Ovary (tissue), 3 donors: ENCODE results near the gene ID3.

Experiments used
- CTCF ChIP-seq, 3 donors: fragments of 450-650 bp in 2 of 3; fragments of 200-600 bp in 1 of 3; IDR thresholded peaks; one replicate each; pipeline versions ENCODE4 v1.5.1 to v1.8.0; 2016 to 2022; ENCODE audit warnings: antibody characterized with exemption in 3 of 3, mild to moderate bottlenecking in 1 of 3
- EP300 ChIP-seq: sonication (generic); formaldehyde crosslinking; IDR thresholded peaks from one replicate; pipeline ENCODE4 v1.6.1; 2017; ENCODE audit warnings: antibody characterized with exemption
- POLR2A ChIP-seq: fragments of 450-650 bp; IDR thresholded peaks from one replicate; pipeline ENCODE4 v1.6.1; 2017; ENCODE audit warnings: antibody characterized with exemption, mild to moderate bottlenecking, moderate library complexity
- donor health status: DM: no; HTN: no; CAD: no.

GRCh38 chr1:23565776-23566175 is 6.5 kb upstream of the ID3 start:
- TF ChIP-seq POLR2A = no peak
- TF ChIP-seq CTCF (IDR thresholded peaks at IDR 0.05) = no peak
- TF ChIP-seq EP300 = no peak
